T-helper 2 cell treated with Interferon-gamma antibody and Interleukin-4, amounts not matched to agents 5 μg/mL and 100 μg/mL, for 36 hours (primary cell): ENCODE measurements around the gene CTSD.

Source experiments
- DNase-seq: peaks from one replicate; pipeline ENCODE4 v3.0.0; 2021; ENCODE audit warnings: low spot score
- H3K27ac Mint-ChIP-seq: one replicate; pipeline ENCODE4 v1.8.0; 2021; ENCODE audit warnings: mild to moderate bottlenecking, mixed read lengths
- H3K27me3 Mint-ChIP-seq: one replicate; pipeline ENCODE4 v1.8.0; 2021; ENCODE audit warnings: low read depth, mixed read lengths
- H3K36me3 Mint-ChIP-seq: one replicate; pipeline ENCODE4 v1.8.0; 2021; ENCODE audit warnings: low read depth, mixed read lengths
- H3K4me1 Mint-ChIP-seq: one replicate; pipeline ENCODE4 v1.8.0; 2021; ENCODE audit warnings: low read depth, mixed read lengths
- H3K4me3 Mint-ChIP-seq: one replicate; pipeline ENCODE4 v1.8.0; 2022; ENCODE audit warnings: mild to moderate bottlenecking, moderate library complexity, mixed read lengths
- H3K9me3 Mint-ChIP-seq: one replicate; pipeline ENCODE4 v1.8.0; 2021; ENCODE audit warnings: mixed read lengths

The CTSD gene

DNA sequence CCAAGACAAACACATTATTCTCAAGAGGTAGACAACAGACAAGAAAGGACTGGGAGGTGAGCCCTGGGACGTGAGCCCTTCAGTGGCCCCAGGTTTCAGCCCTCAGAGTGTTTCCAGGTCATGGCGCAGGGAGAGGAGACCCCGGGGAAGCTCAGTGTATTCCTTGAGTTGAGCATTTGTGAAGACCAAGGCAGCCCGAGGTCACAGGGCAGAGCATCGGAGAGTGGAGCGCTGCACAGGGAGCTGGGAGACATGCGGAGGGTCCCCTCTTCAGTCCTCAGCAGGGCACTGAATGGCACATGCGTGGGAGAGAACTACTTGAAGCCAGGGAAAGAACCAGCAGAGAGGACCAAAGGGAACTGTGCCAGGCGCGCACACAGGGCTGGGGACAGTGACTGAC, 55.0 kb downstream of the CTSD start:
- Mint-ChIP-seq H3K36me3 (no peaks in the 10 kb centered on the region), H3K27ac (no peak overlapping the region), H3K4me1 (peaks cover 5% of the 10 kb centered on the region), H3K4me3 (no peak overlapping the region), H3K27me3 (peaks cover 14% of the 10 kb centered on the region), H3K9me3 (no peaks in the 10 kb centered on the region)
- no peak for DNase-seq

DNA sequence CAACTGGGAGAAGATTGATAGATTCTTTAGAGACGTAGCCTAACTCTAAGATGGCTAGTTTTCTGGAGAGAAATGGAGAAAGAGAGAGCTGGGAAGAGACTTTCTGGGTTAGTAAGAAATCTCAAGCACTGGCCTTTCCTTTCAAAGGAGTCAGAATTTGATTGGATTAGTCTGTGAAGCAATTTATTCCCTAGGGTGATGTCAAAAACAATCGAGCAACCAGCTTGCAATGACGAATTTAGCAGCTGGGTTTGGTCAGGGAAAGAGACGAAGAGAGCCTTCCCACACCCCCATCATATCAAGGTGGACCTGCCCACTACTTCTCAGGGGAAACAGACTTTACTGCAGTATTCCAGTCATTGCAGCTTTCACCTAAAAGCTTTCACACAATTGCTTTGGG, 56.0 kb downstream of the CTSD start:
- no peaks in the 10 kb centered on the region for H3K9me3 Mint-ChIP-seq
- no peak overlapping the region for H3K4me3 Mint-ChIP-seq
- DNase-seq, result no peak
- H3K27me3 Mint-ChIP-seq, result peaks cover 14% of the 10 kb centered on the region
- H3K36me3 Mint-ChIP-seq, result no peaks in the 10 kb centered on the region
- peaks cover 5% of the 10 kb centered on the region for H3K4me1 Mint-ChIP-seq
- no peak overlapping the region for H3K27ac Mint-ChIP-seq

DNA sequence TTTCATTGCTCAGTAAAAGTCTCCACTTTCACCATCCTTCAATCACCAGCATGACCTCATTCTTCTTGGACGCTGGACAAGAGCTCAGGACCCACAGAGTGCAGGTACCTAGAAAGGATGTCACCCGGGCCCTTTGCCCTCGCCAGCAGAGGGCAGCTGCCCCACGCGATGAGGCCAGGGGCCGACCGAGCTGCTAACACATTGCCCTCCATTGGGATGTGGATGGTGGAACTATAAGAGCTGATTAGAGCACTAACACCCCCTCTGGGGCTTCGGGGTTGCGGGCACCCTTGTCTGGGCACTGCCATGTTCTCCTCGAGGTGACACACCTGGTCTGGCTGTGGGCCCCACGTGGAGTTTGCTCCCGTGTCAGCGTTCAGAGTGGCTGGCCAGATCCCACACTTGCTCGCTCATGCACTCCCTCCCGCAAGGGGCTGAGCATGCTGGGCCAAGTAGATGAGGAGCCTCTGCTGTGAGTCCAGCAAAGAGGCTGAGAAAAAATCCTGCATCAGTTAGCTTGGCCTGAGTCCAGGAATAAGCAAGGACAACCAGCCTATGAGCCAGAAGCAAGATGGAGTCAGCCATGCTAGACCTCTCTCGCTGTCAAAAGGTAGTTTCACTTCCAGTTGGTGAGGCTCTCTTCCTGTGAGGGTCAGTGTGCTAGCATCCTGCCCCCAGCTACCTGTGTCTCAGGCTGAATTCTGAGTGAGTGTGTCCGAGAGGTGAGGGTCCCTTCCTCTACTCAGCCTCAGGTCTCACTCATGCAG, 56.9 kb downstream of the CTSD start:
- Mint-ChIP-seq H3K9me3 (peaks cover 5% of the 10 kb centered on the region), H3K4me1 (peaks cover 5% of the 10 kb centered on the region), H3K4me3 (no peak overlapping the region), H3K27me3 (peaks cover 14% of the 10 kb centered on the region), H3K27ac (no peak overlapping the region), H3K36me3 (no peaks in the 10 kb centered on the region)
- no peak for DNase-seq

DNA sequence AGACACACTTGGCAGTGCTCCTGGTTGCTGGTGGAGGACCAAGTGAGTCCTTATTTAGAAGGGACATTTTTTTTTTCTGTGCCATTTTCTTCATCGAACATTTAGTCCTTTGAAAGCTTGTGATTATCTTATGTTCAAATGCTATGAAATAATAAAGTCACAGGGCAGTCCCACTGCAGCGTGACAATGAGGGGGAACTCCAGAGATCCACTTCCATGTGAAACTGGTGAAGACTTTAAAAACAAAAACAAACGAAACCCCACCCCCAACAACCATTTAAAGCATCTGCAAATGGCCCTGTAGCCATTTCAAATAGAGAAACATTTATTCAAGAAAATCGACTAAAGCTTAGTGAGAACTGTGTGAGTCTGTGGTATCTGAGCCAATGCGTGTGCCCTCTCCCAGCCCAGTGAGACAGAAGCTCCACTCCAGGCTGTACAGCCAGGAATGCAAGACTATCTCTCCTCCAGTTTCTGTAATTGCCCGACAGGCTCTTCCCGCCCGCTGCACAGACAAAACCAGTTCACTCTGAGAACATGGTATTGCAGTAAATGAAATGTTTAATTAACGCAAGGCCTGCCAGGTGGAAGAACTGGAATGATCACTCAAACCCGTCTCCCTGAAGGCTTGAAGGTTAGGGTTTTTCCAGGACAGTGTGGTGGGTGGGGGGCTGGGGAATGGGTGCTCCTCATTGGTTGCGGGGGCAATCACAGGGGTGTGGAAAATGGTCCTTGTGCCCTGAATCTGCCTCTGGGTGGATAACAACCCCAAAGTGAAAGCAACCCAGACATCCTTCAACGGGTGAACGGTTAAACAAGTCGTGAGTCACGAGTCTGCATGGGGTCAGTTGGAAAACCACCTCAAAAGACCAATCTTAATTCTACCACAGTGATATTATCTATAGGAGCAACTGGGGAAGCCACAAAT, 58.3 kb downstream of the CTSD start:
- no peak for DNase-seq
- H3K27ac Mint-ChIP-seq, result no peak overlapping the region
- H3K36me3 Mint-ChIP-seq, result no peaks in the 10 kb centered on the region
- H3K9me3 Mint-ChIP-seq, result peaks cover 6% of the 10 kb centered on the region
- H3K4me1 Mint-ChIP-seq, result peaks cover 11% of the 10 kb centered on the region
- H3K27me3 Mint-ChIP-seq, result peaks cover 11% of the 10 kb centered on the region
- no peak overlapping the region for H3K4me3 Mint-ChIP-seq

DNA sequence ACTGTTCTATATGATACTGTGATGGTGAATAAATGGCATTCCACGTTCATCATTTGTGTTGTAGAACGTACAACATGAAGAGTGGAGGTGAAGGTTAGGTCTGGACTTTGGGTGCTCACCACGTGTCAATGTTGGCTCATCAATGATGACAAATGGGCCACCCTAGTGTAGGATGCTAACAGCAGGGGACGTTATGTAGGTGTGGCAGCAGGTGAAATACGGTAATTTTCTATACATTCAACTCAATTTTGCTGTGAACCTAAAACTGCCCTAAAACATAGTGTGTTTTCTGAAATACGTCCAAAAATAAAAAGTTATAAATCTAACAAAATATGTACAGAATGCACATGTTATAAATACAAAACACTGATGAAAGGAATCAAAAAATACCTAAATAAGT, 60.6 kb downstream of the CTSD start:
- H3K27me3 Mint-ChIP-seq, result peaks cover 2% of the 10 kb centered on the region
- peaks cover 6% of the 10 kb centered on the region for H3K9me3 Mint-ChIP-seq
- H3K4me1 Mint-ChIP-seq, result peaks cover 11% of the 10 kb centered on the region
- no peak overlapping the region for H3K4me3 Mint-ChIP-seq
- H3K27ac Mint-ChIP-seq, result no peak overlapping the region
- no peak for DNase-seq
- no peaks in the 10 kb centered on the region for H3K36me3 Mint-ChIP-seq
